GM12801 (cell line): ENCODE results near the gene LYL1.

Experiments used
- TF ChIP-seq, protein P1 (sequence below): IDR thresholded peaks from one replicate; pipeline ENCODE4 v1.5.1; 2011; ENCODE audit warnings: control low read depth; ENCODE audit not compliant: insufficient read length; ENCODE audit errors: extremely low read depth

The LYL1 gene

DNA sequence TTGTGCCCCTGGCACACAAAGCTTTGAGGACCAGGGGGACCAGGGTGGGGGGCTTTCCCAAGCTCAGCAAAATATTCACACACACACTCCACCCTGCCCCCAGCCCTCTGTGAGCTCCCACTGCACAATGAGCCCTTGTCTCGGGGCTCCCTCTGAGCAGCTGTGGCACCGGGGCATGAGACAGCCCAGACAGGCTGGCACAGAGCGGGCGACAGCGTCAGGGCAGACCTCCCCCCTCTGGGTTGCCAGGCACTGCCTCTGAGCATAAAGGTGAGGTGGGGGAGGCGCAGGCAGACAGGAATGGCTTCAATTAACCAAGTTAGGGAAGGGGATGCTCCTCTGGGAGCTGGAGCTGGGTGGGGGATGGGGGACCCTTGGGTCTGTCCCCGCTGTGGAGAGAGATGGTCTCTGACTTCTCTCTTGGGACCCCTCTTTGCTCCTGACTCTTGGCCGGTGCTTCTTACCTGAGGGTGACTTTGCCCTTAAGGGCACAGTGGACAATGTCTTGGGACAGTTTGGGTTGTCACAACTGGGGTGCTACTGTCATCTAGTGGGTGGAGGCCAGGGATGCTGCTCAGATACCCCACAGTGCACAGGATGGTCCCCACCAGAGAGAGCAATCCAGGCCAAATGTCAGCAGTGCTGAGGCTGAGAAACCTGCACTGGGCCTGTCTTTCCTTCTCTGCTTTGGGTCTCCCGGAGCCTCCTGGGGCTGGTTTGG, 30.3 kb downstream of the LYL1 start:
- TF ChIP-seq, protein P1, sequence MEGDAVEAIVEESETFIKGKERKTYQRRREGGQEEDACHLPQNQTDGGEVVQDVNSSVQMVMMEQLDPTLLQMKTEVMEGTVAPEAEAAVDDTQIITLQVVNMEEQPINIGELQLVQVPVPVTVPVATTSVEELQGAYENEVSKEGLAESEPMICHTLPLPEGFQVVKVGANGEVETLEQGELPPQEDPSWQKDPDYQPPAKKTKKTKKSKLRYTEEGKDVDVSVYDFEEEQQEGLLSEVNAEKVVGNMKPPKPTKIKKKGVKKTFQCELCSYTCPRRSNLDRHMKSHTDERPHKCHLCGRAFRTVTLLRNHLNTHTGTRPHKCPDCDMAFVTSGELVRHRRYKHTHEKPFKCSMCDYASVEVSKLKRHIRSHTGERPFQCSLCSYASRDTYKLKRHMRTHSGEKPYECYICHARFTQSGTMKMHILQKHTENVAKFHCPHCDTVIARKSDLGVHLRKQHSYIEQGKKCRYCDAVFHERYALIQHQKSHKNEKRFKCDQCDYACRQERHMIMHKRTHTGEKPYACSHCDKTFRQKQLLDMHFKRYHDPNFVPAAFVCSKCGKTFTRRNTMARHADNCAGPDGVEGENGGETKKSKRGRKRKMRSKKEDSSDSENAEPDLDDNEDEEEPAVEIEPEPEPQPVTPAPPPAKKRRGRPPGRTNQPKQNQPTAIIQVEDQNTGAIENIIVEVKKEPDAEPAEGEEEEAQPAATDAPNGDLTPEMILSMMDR, result no peak

DNA sequence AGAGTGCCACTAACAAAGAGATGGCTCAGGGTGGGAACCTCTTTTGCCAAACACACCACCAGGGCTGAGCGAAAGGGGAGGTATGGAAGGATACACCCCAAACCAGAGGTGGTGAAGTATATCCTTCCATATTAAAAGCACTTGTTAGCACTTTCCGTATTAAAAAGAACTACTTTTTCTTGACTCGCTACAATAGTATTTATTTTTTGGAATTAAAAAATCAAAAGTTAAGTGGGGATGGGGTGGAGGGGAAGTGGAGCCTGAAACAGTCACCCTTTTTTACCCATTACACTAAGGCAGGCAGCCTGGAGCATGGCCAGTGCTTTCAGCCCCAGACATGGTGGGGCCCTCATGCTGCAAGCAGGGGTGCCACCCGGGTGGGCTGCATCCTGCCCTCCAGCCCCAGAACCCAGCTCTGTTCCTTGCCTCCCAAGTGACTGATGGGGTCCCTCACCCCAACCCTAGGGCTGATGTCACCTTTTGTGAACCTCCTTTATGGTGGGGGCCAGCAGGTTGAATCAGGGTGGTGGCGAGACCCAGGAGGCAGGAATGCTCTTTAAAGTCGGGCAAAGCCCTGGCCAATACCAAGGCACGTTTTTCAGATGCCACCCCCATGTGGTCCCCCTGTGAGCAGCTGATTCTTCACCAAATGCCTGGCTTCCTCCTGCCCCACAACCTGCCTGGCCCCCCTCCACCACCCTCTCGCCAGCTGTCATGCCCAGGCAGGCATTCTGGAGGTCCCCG, 31.0 kb downstream of the LYL1 start:
- TF ChIP-seq, protein P1, result no peak

- TF ChIP-seq, protein P1, result no peak
Observed at GRCh38 chr19:13070425-13071140, 32.1 kb downstream of the LYL1 start.

GRCh38 chr19:13069415-13070359, 33.0 kb downstream of the LYL1 start:
- TF ChIP-seq, protein P1, result no peak

- TF ChIP-seq, protein P1, result no peak
Observed at GRCh38 chr19:13068085-13068846, 34.4 kb downstream of the LYL1 start.

GRCh38 chr19:13066933-13067807, 35.5 kb downstream of the LYL1 start:
- TF ChIP-seq, protein P1, result no peak
